Measurements from ENCODE around the gene ELMO2.
A peak's percentile ranks its signal among the peaks of the same experiment; 100 is the strongest.

Gene ELMO2

DNA sequence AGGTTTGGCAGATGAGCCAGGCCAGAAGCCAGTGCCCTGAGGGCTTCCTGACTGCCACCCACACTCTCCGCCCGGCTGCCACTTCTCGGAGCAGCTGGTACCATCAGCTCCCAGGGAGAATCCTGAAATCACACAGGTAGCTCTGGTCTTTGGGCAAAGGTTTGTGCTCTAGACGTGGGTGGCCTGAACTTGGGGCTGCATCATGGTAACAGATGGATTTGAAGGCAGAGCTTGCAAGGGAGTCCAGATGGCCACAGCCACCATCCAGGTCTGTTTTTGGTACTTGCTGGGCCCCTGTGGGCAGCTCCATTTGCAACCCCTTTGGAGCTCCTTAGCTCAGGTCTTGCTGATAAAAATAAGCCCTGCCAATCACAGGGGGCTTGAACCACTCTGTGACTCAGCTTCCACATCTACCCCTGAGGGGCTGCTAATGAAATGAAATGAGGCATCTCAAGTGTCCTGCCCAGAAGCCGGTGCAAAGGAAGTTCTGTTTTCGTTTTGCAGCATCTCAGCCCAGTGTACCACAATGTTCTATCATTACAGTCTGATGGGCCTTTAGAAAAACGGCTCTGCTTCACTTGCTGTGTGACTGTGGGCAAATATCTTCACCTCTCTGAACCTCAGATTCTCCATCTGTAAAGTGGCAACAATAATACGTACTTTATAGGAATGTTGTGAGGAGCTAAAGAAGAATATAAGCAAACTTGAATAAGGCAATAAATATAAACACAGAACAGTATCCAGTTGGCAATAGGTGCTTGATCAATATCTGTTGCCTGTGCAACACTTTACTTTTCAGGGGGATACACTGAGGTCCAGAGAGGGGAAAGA lies 73.0 kb downstream of the ELMO2 start:
- DNase-seq, result no peak
- Mint-ChIP-seq H3K36me3 (no peaks in the 10 kb centered on the region), H3K27ac (no peak overlapping the region), H3K4me1 (no peaks in the 10 kb centered on the region), H3K9me3 (no peaks in the 10 kb centered on the region), H3K4me3 (no peak overlapping the region), H3K27me3 (peaks cover 76% of the 10 kb centered on the region)
- CTCF ChIA-PET, result interaction anchor here (1.4 kb wide), 1 partner anchor 9 kb away, joined by 3 read pairs; no protein-coding TSS in a partner anchor

DNA sequence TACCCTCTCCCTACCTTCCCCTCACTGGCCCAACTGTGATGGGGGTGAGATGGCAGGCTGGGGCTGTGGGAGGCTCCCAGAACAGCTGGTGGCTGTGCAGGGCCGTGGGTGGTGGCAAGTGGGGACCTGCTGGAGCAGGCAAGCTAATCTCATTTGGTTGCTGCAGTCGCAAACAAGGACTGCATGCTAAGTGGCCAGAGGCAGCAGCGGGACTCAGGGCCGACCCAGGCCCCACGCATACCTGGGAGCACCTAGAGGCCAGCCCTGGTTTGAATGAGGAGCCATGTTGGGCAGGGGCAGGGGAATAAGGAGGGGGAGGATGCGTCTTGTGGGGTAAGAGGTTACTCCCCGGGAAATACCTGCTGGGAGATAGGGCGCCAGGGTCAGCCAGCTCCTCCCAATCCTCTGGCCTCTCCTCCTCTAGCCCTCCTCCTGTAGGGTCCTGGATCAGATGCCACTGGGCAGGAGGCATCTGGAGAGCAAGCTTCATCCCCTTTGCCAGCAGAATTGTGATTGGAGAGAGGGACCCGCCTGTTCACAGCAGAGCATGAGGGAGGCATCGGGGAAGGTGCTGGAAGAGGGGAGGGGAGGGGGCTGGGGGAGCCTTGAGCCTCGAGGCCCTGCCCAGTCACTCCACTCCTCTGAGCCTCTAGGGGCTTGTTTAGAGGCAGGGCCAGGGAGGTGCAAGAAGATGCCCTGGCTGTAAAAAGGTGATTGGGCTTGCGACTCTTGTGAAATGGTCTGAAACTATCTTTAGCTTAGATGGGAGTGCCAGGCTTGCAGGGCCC lies 73.8 kb downstream of the ELMO2 start:
- H3K27me3 Mint-ChIP-seq, result peaks cover 70% of the 10 kb centered on the region
- no peak for DNase-seq
- H3K4me3 Mint-ChIP-seq, result no peak overlapping the region
- H3K36me3 Mint-ChIP-seq, result no peaks in the 10 kb centered on the region
- H3K9me3 Mint-ChIP-seq, result no peaks in the 10 kb centered on the region
- CTCF ChIA-PET, result interaction anchor here (1.0 to 1.4 kb wide), 2 partner anchors 8 to 27 kb away, joined by 3 read pairs; no protein-coding TSS in a partner anchor
- no peaks in the 10 kb centered on the region for H3K4me1 Mint-ChIP-seq
- no peak overlapping the region for H3K27ac Mint-ChIP-seq

DNA sequence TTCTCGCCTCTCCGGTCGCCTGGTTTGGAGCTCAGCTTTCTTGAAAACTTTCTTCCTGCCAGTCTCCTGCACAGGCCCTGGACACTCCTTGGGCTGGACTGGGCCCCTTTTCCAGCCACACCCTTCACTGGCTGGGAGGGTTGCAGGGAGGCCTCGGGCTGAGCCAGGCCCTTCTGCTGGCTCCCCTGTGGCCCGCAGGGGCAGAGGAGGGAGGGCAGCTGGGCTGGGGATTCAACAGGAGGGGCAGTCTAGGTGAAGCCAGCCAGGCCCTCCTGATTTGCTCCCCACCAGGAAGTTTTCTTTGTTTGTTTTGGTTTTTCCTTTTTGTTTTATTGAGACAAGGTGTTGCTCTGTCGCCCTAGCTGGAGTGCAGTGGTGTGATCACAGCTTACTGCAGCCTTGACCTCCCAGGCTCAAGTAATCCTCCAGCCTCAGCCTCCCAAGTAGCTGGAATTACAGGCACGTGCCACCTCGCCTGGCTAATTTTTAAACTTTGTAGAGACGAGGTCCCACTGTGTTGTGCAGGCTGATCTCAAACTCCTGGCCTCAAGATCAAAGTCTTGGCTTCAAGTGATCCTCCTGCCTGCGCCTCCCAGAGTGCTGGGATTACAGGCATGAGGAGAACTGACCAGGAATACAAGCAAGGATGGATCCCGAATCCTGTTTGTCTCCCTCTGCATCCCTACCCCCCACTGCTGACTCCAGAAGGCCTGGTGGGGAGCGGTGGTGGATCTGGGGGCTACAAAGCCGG lies 74.6 kb downstream of the ELMO2 start:
- Mint-ChIP-seq H3K4me3 (no peak overlapping the region), H3K27ac (no peak overlapping the region), H3K4me1 (no peaks in the 10 kb centered on the region), H3K9me3 (no peaks in the 10 kb centered on the region), H3K27me3 (peaks cover 69% of the 10 kb centered on the region), H3K36me3 (no peaks in the 10 kb centered on the region)
- CTCF ChIA-PET, result interaction anchor here (1.0 kb wide), 1 partner anchor 26 kb away, joined by 3 read pairs; no protein-coding TSS in a partner anchor
- DNase-seq, result no peak

DNA sequence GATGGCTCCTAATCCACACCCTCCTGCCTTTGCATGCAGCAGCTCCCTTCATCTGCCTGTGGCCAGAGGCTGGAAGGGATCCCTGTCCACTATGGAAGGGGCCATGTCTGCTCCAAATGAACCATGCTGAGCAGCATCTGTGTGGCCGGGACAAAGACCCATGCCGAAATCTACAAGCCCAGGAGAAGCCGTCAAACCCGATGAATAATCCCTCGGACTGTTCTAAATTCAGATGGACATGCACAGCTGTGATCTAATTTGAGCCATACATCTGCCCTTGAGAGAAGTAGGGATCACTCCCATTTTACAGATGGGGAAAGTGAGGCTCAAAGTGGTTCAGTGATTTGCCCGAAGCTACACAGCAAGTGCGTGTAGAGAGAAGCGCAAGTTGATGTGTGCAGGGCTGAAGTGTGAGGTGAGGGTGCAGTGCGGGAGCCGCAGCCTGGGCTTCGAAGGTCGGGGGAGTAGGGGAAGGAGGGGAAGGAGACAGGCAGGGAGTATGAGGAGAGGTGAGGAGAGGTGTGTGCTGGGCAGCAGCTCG lies 75.5 kb downstream of the ELMO2 start:
- Mint-ChIP-seq H3K27me3 (peaks cover 76% of the 10 kb centered on the region), H3K4me3 (no peak overlapping the region), H3K36me3 (no peaks in the 10 kb centered on the region), H3K9me3 (no peaks in the 10 kb centered on the region), H3K4me1 (no peaks in the 10 kb centered on the region), H3K27ac (no peak overlapping the region)
- no peak for DNase-seq
- CTCF ChIA-PET, result no interaction called here

DNA sequence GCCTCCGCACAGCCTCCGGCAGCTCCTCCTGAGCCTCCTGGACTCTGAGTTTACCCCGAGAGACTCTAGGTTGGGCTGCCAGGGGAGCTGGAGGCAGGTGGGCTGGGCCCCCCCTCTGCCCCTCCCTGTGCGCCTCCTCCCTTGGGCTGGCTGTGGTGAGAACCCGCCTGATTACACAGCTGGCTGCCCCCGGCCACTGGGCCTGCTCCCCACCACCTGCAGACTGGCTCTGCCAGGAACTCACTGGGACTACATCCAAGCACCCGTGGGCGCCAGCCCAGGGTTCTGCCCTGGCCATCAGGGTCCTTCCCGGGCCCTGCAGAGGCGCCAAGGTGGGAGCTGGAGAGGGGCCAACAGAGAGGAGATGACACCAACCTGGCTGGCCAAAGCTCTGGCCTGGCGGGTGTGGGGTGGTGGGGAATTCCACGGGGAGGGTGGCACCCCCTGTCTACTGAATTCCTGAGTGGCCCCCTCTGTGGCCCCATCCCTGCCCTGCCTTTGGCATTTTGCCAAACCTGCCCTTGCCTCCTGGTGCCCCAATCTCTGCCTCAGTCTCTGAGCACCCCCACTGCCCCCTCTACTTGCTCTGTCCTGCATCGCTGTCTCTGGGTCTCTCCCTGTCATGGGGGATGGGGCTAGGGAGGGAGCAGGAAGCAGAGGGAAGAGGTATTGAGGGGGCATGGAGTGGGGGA lies 76.2 kb downstream of the ELMO2 start:
- no peak for DNase-seq
- no peak overlapping the region for H3K4me3 Mint-ChIP-seq
- no peak overlapping the region for H3K27ac Mint-ChIP-seq
- CTCF ChIA-PET, result no interaction called here
- peaks cover 75% of the 10 kb centered on the region for H3K27me3 Mint-ChIP-seq
- no peaks in the 10 kb centered on the region for H3K4me1 Mint-ChIP-seq
- no peaks in the 10 kb centered on the region for H3K36me3 Mint-ChIP-seq
- no peaks in the 10 kb centered on the region for H3K9me3 Mint-ChIP-seq

DNA sequence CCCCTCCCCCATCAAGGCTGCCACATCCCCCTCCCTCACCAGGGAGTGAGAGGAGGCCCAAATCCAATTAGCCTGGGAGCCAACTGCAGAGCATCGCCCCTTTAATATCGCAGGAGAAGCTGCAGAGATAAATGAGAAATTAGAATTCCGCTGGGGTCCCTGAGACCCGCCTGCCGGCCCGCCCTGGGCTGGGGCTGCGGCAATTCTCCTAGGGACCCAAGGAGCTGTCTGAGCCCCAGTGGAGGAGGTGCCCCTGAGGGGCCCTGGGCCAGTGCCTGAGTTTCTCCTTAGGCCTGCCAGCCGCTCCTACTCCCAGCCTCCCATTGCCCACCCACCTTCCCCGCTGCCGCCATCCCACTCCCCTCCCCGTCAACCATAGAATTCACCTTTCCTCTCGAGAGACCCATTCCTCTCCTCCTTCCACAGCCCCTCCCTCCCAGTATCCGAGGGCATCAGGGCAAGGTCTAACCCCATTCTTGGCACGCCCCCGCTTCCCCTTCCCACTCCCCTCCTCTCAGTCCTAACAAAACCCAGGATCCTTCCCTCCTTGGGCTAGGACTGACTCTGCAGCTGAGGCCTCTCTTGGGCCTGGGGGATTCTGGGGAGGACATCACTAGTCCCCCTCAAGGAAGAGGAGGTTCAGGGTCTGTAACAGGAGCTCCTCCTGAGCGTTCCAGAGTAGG lies 78.1 kb downstream of the ELMO2 start:
- no peaks in the 10 kb centered on the region for H3K9me3 Mint-ChIP-seq

DNA sequence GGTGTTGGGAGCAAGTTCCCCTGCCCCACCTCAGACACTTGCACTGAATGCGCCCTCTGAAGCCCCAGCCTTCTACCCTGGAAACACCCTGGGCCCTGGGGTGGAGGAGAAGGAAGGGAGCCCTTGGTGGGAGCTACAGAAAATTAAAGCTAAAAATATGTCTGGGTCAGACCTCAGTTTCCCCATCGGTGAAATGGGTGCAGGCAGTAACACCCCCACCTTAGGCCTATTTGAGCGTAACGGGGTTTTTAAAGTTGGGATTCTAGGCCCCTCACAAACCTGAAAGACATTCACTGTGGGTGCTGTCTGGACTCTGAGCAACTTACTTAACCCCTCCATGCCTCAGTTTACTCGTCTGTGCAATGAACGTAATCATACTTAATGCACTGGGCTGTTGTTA lies 78.9 kb downstream of the ELMO2 start:
- CTCF ChIA-PET, result interaction anchor here (2.1 kb wide), 1 partner anchor 20 kb away, joined by 7 read pairs; no protein-coding TSS in a partner anchor
- no peak for DNase-seq
- Mint-ChIP-seq H3K9me3 (no peaks in the 10 kb centered on the region), H3K27me3 (peaks cover 70% of the 10 kb centered on the region), H3K36me3 (no peaks in the 10 kb centered on the region), H3K27ac (no peak overlapping the region), H3K4me3 (no peak overlapping the region), H3K4me1 (no peaks in the 10 kb centered on the region)

More for the DNA sequence above, 78.1 kb downstream of the ELMO2 start:
- CTCF ChIA-PET, result no interaction called here
- Mint-ChIP-seq H3K4me3 (no peak overlapping the region), H3K36me3 (no peaks in the 10 kb centered on the region), H3K4me1 (no peaks in the 10 kb centered on the region), H3K27me3 (peaks cover 73% of the 10 kb centered on the region), H3K27ac (no peak overlapping the region)
- no peak for DNase-seq

DNA sequence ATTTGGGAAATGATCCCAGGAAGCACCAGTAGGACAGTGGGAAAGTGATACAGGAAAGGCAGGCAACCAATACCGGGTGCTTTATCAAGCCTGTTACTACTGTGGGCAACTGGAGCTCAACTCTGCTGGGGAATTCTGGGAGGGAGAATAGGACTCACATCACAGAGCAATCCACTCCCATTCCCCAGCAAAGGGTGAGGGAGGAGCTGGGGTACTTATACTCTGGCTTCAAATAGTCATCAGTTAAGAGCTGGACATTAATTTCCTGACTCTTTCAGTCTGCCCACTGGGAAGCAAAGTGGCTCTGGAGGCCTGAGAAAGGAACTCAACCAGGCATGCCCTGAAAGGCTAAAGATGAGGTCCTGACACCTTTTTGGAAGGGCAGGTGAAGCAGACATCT lies 80.6 kb downstream of the ELMO2 start:
- H3K27ac Mint-ChIP-seq, result no peak overlapping the region
- CTCF ChIA-PET, result interaction anchor here (2.1 kb wide), 1 partner anchor 19 kb away, joined by 7 read pairs; no protein-coding TSS in a partner anchor
- no peaks in the 10 kb centered on the region for H3K36me3 Mint-ChIP-seq
- H3K4me1 Mint-ChIP-seq, result no peaks in the 10 kb centered on the region
- peaks cover 67% of the 10 kb centered on the region for H3K27me3 Mint-ChIP-seq
- H3K9me3 Mint-ChIP-seq, result no peaks in the 10 kb centered on the region
- no peak for DNase-seq
- H3K4me3 Mint-ChIP-seq, result no peak overlapping the region

DNA sequence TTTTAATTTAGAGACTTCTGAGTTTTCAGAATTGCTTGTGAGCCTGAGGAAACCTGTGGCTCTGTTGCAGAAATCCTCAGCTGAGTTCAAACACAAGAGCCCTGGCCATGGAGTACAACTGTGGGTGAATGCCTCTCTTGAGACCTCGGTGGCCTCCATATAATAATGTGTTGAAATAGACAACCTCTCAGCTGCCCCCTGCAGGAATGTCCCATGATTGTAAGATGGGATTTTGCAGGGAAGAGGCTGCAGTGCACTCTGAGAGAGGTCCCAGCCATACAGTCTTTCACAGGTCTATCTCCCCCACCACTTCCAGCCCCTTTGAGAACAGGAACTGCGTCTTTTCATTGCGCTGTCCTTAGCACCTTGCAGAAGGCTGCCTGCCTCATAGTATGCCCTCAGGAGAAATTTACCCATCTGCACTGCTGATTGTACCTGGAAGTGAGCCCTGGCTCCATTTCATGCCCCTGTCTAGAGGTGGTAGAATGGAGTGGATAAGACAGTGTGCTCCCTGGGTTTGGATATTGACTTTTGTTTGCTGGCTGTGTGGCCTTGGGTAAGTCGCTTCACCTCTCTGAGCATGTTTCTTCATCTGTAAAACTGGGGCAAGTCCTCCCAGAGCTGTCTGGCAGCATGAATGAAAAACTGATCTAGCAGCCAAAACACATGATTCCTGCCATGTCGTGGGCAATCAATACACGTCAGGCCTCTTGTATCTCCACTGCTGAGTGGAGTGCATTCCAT lies 81.3 kb downstream of the ELMO2 start:
- peak; percentile 34 for DNase-seq
- Mint-ChIP-seq H3K36me3 (no peaks in the 10 kb centered on the region), H3K4me3 (no peak overlapping the region), H3K27me3 (peaks cover 62% of the 10 kb centered on the region), H3K4me1 (no peaks in the 10 kb centered on the region), H3K9me3 (no peaks in the 10 kb centered on the region), H3K27ac (no peak overlapping the region)
- CTCF ChIA-PET, result interaction anchor here (1.0 kb wide), 1 partner anchor 8 kb away, joined by 3 read pairs; no protein-coding TSS in a partner anchor

DNA sequence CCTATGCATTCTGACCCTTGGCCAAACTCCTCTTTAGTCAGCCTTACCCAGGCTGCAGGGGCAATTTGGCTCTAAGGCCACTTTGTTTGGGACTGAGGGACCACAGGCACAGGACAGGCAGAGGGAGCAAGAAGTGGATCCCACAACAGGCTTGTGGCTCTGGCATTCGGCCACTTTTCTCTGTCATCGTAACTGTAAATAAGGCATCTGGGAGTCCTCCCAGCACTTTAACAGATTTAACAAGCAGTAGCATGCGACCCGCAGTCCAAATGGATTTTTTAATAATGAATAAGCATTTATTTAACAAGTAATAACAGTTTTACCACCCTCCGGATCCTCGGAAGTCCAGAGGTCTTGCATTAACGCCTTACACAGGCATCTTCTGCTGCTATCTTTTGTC lies 82.0 kb downstream of the ELMO2 start:
- no peak for DNase-seq
- H3K4me1 Mint-ChIP-seq, result no peaks in the 10 kb centered on the region
- no peak overlapping the region for H3K4me3 Mint-ChIP-seq
- H3K27me3 Mint-ChIP-seq, result peaks cover 62% of the 10 kb centered on the region
- CTCF ChIA-PET, result interaction anchor here (1.0 kb wide), 1 partner anchor 9 kb away, joined by 3 read pairs; no protein-coding TSS in a partner anchor
- H3K9me3 Mint-ChIP-seq, result no peaks in the 10 kb centered on the region
- no peaks in the 10 kb centered on the region for H3K36me3 Mint-ChIP-seq
- no peak overlapping the region for H3K27ac Mint-ChIP-seq

DNA sequence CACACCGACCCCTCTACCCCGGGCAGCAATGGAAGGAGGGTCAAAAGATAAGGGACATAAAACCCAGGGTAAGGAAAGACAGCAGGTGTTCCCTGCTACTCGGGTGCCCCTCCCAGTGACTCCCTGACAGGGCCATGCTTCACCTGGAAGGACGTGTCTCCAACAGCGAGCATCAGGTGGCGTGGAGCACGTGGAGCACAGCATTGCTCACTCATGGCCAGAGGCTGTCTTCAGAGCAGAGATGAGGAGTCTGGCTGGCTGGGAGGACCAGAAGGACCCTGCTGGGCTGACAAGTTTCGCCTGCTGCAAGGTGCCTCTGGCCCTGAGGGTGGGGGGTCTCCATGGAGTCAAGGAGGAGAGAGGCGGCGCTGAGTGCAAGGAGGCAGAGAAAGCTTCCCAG lies 82.9 kb downstream of the ELMO2 start:
- Mint-ChIP-seq H3K4me3 (no peak overlapping the region), H3K4me1 (no peaks in the 10 kb centered on the region), H3K27ac (no peak overlapping the region), H3K36me3 (no peaks in the 10 kb centered on the region), H3K27me3 (peaks cover 70% of the 10 kb centered on the region), H3K9me3 (no peaks in the 10 kb centered on the region)
- DNase-seq, result no peak
- CTCF ChIA-PET, result interaction anchor here (1.6 kb wide), 1 partner anchor 25 kb away, joined by 5 read pairs; no protein-coding TSS in a partner anchor

DNA sequence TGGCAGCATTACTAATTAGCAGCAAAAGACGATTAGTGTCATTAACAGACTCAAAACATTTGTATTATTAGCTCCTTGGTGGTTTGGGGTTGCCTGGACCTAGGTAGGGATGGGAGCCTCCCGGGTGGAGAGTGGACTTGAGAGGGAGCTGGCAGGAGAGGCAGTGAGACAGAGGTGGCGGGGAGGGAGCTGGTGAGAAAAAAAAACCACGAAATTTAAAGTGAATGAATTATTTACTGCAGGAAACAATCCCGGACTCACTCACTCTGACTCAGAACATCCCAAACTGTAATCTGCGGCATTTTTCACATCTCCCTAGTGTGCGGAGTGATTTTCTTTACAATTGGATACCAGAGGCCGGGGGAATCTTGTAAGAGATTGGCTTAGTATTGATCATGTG lies 83.8 kb downstream of the ELMO2 start:
- no peak for DNase-seq
- no peaks in the 10 kb centered on the region for H3K9me3 Mint-ChIP-seq
- no peak overlapping the region for H3K4me3 Mint-ChIP-seq
- H3K27me3 Mint-ChIP-seq, result peaks cover 79% of the 10 kb centered on the region
- H3K27ac Mint-ChIP-seq, result no peak overlapping the region
- CTCF ChIA-PET, result interaction anchor here (1.6 kb wide), 1 partner anchor 26 kb away, joined by 5 read pairs; no protein-coding TSS in a partner anchor
- H3K36me3 Mint-ChIP-seq, result no peaks in the 10 kb centered on the region
- no peaks in the 10 kb centered on the region for H3K4me1 Mint-ChIP-seq

Measured in activated naive CD4-positive, alpha-beta T cell treated with anti-CD3 and anti-CD28 coated beads, Interleukin-2, amount 10 ng/mL, durations not matched to agents 7 days and 5 days (primary cell).